Muscle layer of colon (tissue), 2 donors: ENCODE results near the gene VPS35L.

Experiments used
- H3K27ac ChIP-seq: one replicate; pipeline ENCODE4 v1.7.0; 2013; ENCODE audit warnings: low read depth, mild to moderate bottlenecking, low read length, moderate library complexity
- H3K27me3 ChIP-seq, 2 donors: one replicate each; pipeline ENCODE4 v1.7.0; 2013; ENCODE audit warnings: low read length in 2 of 2, mild to moderate bottlenecking in 2 of 2; ENCODE audit not compliant: insufficient read depth in 2 of 2, control insufficient read depth in 1 of 2
- H3K36me3 ChIP-seq: one replicate; pipeline ENCODE4 v1.7.0; 2013; ENCODE audit warnings: mild to moderate bottlenecking, low read length; ENCODE audit not compliant: insufficient read depth
- H3K4me1 ChIP-seq: one replicate; pipeline ENCODE4 v1.7.0; 2013; ENCODE audit warnings: mild to moderate bottlenecking, low read length; ENCODE audit not compliant: insufficient read depth
- H3K4me3 ChIP-seq, 2 donors: one replicate each; pipeline ENCODE4 v1.7.0; 2013; ENCODE audit warnings: low read length in 2 of 2, low read depth in 1 of 2, mild to moderate bottlenecking in 1 of 2, moderate library complexity in 1 of 2
- H3K9ac ChIP-seq: one replicate; pipeline ENCODE4 v1.7.0; 2013; ENCODE audit warnings: low read length
- H3K9me3 ChIP-seq: one replicate; pipeline ENCODE4 v1.7.0; 2013; ENCODE audit warnings: mild to moderate bottlenecking, low read length
- donor health status: abdominal sarcoma.
- donor health status: Adenocarcinoma of cecum.

The VPS35L gene

GRCh38 chr16:19707569-19708295 lies 152.2 kb downstream of the VPS35L start:
- no peaks in the 10 kb centered on the region for H3K4me1 ChIP-seq
- no peak overlapping the region for H3K9ac ChIP-seq
- peaks cover 51% of the 10 kb centered on the region for H3K36me3 ChIP-seq
- no peak overlapping the region for H3K4me3 ChIP-seq
- no peaks in the 10 kb centered on the region for H3K9me3 ChIP-seq
- no peaks in the 10 kb centered on the region for H3K27me3 ChIP-seq
- H3K27ac ChIP-seq: no peak overlapping the region

GRCh38 chr16:19708296-19709205 lies 153.0 kb downstream of the VPS35L start:
- no peak overlapping the region for H3K27ac ChIP-seq
- H3K27me3 ChIP-seq: no peaks in the 10 kb centered on the region
- peaks cover 49% of the 10 kb centered on the region for H3K36me3 ChIP-seq
- H3K9me3 ChIP-seq: no peaks in the 10 kb centered on the region
- H3K4me3 ChIP-seq: no peak overlapping the region
- no peaks in the 10 kb centered on the region for H3K4me1 ChIP-seq
- no peak overlapping the region for H3K9ac ChIP-seq

- H3K4me1 ChIP-seq: no peaks in the 10 kb centered on the region
- no peak overlapping the region for H3K9ac ChIP-seq
- H3K27ac ChIP-seq: no peak overlapping the region
- no peak overlapping the region for H3K4me3 ChIP-seq
- no peaks in the 10 kb centered on the region for H3K27me3 ChIP-seq
- no peaks in the 10 kb centered on the region for H3K9me3 ChIP-seq
- H3K36me3 ChIP-seq: peaks cover 48% of the 10 kb centered on the region
These were observed 154.1 kb downstream of the VPS35L start for GRCh38 chr16:19709381-19710136.

GRCh38 chr16:19710191-19710908 lies 154.8 kb downstream of the VPS35L start:
- Histone ChIP-seq H3K27me3 (no peaks in the 10 kb centered on the region), H3K4me1 (no peaks in the 10 kb centered on the region), H3K27ac (no peak overlapping the region), H3K9me3 (no peaks in the 10 kb centered on the region), H3K9ac (no peak overlapping the region), H3K4me3 (no peak overlapping the region), H3K36me3 (peaks cover 41% of the 10 kb centered on the region)

GRCh38 chr16:19710991-19711545 lies 155.6 kb downstream of the VPS35L start:
- Histone ChIP-seq H3K9me3 (no peaks in the 10 kb centered on the region), H3K4me3 (no peak overlapping the region), H3K9ac (no peak overlapping the region), H3K27ac (no peak overlapping the region), H3K36me3 (peaks cover 34% of the 10 kb centered on the region), H3K4me1 (peaks cover under 1% of the 10 kb centered on the region), H3K27me3 (no peaks in the 10 kb centered on the region)

GRCh38 chr16:19711643-19712042 lies 156.1 kb downstream of the VPS35L start:
- H3K27ac ChIP-seq: no peak overlapping the region
- no peaks in the 10 kb centered on the region for H3K27me3 ChIP-seq
- peaks cover 6% of the 10 kb centered on the region for H3K4me1 ChIP-seq
- H3K36me3 ChIP-seq: peaks cover 34% of the 10 kb centered on the region
- H3K9me3 ChIP-seq: no peaks in the 10 kb centered on the region
- no peak overlapping the region for H3K4me3 ChIP-seq
- H3K9ac ChIP-seq: no peak overlapping the region

GRCh38 chr16:19712418-19713058 lies 157.0 kb downstream of the VPS35L start:
- Histone ChIP-seq H3K4me3 (no peak overlapping the region), H3K27ac (no peak overlapping the region), H3K36me3 (peaks cover 34% of the 10 kb centered on the region)

GRCh38 chr16:19713697-19714096 lies 158.2 kb downstream of the VPS35L start:
- H3K9me3 ChIP-seq: no peaks in the 10 kb centered on the region
- H3K27ac ChIP-seq: no peak overlapping the region
- H3K36me3 ChIP-seq: peaks cover 32% of the 10 kb centered on the region
- no peaks in the 10 kb centered on the region for H3K27me3 ChIP-seq
- H3K4me3 ChIP-seq: no peak overlapping the region
- H3K9ac ChIP-seq: no peak overlapping the region
- peaks cover 13% of the 10 kb centered on the region for H3K4me1 ChIP-seq

More at GRCh38 chr16:19712418-19713058, 157.0 kb downstream of the VPS35L start:
- Histone ChIP-seq H3K27me3 (no peaks in the 10 kb centered on the region), H3K4me1 (peaks cover 13% of the 10 kb centered on the region), H3K9me3 (no peaks in the 10 kb centered on the region), H3K9ac (no peak overlapping the region)

GRCh38 chr16:19715566-19715965 lies 160.1 kb downstream of the VPS35L start:
- Histone ChIP-seq H3K27me3 (no peaks in the 10 kb centered on the region), H3K4me3 (no peak overlapping the region), H3K36me3 (peaks cover 17% of the 10 kb centered on the region), H3K9ac (no peak overlapping the region), H3K4me1 (peaks cover 20% of the 10 kb centered on the region), H3K9me3 (no peaks in the 10 kb centered on the region), H3K27ac (no peak overlapping the region)

GRCh38 chr16:19716183-19716582 lies 160.7 kb downstream of the VPS35L start:
- H3K27me3 ChIP-seq: no peaks in the 10 kb centered on the region
- H3K4me3 ChIP-seq: no peak overlapping the region
- H3K9me3 ChIP-seq: no peaks in the 10 kb centered on the region
- H3K9ac ChIP-seq: no peak overlapping the region
- no peak overlapping the region for H3K27ac ChIP-seq
- peaks cover 20% of the 10 kb centered on the region for H3K4me1 ChIP-seq
- peaks cover 15% of the 10 kb centered on the region for H3K36me3 ChIP-seq
